DMS114 treated with DMSO at 0.1 percent for 48 hours (cell line): ENCODE results near the gene R3HDM2.
"Not testable (repeated sequence)": the region's sequence is repeated elsewhere in the genome, so short reads cannot be mapped to it uniquely, and the experiment has no call there.

Experiments
- DNase-seq: peaks from one replicate; lab custom pipeline; 2025; ENCODE audit not compliant: unreplicated experiment; lab: John Stamatoyannopoulos, UW

R3HDM2 gene

DNA sequence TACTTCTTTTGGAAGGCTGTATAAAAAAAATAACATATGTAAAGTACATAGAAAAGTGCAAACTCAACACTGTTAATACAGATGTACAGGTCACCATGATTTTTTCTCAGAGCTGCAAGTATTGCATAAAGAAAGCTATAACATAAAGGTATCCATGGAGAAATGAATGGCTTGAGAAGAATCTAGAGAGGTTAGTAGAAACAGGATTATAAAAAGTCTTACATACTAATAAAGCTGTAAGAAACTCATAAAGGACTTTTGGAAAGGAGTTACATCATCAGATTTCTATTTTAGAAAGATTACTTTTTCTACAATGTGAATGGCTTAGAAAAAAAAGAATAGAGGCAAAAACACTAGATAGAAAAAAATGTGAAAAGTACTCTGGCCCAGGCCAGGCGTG is 46.4 kb downstream of the R3HDM2 start:
- DNase-seq, result no peak

DNA sequence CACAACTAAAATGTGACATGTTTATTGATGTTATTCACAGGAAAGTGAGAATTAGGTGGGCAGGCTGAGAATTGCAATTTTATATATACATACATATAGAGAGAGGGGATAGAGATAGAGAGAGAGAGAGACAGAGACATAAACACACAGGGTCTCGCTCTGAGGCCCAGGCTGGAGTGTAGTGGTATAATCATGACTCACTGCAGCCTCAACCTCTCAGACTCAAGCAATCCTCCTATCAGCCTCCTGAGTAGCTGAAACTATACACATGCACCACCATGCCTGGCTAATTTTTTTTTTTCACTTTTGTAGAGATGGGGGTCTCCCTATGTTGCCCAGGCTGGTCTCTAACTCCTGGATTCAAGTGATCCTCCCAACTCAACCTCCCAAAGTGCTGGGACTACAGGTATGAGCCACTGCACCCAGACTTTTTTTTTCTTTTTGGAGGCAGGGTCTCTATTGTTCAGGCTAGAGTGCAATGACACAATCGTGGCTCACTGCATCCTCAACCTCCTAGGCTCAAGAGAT is 49.1 kb downstream of the R3HDM2 start:
- DNase-seq, result no peak

DNA sequence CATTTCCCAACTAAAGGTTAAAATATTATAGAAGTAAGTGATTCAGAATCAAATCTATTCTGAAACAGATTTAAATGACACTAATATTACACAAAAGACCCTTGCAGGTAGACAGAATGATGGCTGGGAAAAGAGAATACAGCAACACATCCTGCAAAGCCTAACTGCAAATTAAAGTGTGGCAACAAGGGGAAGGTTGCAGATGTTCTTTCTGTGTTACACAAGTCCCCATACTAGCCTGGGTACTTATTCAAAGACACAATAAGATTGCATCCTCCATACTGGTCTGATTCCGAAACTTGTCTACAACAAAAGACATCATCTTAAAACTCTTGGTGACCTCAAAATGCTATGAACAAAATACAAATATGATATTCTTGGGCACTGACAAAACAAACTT is 50.5 kb downstream of the R3HDM2 start:
- no peak for DNase-seq

DNA sequence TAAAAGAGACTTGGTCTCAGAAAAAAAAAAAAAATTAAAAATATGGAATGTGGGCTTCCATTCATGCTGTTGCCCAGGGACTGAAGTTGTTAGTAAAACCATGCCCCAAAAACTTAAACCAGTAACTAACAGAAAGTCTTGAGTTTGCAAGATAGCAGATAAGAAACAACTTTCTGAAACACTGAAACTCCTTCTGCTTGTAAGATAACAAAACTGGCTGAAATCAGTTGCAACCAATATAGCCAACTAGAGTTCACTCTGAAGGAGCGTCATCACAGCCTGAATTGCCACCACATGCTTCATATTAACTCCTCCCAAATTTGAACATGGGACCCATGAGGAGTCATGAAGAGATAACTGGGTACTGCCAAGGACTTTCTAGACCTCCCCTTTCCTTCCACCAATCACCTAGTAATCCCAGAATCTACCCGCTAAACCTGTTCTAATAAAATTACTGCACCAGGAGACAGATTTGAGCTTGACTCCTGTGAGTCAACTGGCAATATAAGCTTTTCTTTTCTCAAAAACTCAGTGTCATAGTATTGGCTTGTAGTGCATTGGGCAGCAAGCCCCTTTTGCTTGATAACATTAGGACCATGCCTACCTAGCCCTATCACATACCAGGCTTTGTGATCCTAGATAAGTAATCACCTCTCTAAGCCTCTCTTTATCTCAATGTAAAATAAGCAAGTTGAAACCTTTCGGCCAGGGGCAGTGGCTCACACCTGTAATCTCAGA is 53.6 kb downstream of the R3HDM2 start:
- no peak for DNase-seq

DNA sequence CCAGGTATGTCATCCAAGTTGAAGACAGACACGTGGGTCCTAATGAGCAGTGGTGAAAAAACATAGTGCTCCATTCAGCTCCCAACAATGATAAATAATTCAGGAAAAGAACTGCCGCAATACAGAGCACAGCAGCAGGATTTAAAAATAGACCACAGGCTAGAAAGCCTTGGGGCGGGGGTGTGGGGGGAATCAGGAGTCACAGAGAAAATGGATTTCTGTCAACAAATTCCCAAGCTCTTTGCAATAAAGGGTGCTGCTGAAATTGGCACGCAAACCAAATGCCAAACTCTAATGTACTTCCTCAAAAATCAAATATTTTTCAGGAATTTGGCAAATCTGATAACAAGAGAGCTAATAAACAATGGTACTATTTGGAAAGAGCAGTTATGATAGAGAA is 58.6 kb downstream of the R3HDM2 start:
- no peak for DNase-seq

DNA sequence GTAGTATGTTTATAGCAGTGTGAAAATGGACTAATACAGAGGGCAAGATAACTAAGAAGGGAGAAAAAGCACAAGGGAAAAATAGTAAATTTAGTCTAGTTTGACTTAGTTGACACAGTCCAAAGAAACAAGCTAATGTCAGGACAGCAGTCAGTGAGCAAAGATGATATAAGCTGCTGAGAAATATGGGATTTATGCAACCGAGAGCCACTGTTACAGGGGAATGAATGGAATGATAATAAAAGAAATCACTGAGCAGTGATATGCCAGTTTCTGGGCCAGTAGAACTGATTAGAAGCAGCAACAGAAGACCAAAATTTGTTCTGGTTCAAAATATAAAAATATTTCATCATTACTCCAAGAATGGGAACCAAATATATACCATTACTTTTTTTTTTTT is 60.1 kb downstream of the R3HDM2 start:
- no peak for DNase-seq

DNA sequence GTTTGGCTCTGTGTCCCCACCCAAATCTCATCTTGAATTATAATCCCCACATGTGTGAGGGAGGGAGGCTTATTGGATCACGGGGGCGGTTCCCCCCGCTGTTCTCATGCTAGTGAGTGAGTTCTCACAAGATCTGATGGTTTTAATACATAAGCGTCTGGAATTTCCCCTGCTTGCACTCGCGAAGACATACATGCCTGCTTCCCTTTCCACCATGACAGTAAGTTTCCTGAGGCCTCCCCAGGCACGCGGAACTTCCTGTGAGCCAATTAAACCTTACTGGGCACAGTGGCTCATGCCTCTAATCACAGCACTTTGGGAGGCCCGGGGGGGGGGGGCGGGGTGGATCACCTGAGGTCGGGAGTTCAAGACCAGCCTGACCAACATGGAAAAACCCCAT is 60.8 kb downstream of the R3HDM2 start:
- DNase-seq, result no peak

DNA sequence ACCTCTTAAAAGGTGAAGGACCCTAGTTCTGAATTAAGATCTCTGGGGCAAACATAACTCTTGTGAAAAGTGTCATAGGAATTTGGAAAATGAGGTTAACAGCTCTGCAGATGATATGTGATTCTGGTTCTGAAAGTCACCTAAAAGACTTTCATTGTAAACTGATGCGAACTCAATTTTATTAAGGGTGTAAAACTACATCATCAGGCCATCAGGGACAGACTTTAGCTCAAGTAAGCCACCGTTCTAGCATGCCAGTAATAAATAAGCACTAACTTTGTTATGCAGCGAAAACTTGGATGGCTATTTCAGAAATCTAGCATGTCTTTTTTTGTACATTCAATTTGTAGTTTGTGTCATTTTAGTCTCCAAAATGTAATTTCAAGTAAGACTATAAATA is 61.6 kb downstream of the R3HDM2 start:
- DNase-seq, result no peak

DNA sequence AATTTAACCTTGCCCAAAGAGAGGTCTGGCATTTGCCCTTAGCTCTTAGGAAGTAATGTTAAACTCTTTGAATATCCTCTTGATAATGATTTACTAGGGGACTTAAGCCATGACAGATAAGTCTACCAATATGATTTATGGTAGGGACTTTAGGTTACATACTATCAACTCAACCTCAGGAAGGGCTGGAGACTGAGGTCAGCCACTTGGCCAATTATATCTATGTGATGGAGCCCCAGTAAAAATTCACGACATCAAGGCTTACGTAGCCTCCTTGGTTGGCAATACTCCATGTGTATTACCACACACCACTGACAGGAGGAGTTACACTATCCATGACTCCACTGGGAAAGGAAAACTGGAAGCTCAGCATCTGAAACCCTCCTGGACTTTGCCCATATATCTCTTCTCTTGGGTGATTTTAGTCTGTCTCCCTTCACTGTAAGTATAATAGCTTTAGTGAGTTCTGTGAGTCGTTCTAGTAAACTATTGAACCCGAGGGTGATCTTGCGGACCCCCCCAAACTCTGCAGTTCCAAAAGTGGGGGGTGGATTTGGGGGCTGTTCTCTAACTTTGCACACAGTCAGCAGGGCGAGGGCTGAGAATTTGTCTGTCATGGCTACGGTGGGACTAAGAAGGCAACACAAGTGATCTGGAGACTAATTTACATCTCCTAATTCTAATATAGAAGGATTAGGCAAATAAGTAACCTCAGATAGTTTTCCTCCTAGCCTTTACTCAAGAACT is 62.3 kb downstream of the R3HDM2 start:
- no peak for DNase-seq

DNA sequence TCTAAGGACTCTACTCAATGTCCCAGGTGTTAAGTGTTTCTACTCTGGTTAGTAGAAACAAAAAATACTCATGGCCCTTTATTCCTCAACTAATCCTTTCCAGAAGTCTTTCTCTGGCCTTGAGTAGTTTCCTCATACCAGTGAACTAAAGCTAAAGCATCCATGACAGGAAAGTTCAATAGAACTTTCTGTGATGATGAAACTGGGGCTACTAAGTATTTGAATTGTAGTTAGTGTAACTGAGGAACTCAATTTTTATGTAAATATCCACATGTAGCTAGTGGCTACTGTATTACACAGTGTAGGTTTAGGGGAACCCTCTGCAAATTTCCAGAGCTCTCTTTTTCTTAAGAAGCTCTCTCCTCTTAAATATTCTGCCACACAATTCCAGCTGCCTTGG is 63.7 kb downstream of the R3HDM2 start:
- no peak for DNase-seq

DNA sequence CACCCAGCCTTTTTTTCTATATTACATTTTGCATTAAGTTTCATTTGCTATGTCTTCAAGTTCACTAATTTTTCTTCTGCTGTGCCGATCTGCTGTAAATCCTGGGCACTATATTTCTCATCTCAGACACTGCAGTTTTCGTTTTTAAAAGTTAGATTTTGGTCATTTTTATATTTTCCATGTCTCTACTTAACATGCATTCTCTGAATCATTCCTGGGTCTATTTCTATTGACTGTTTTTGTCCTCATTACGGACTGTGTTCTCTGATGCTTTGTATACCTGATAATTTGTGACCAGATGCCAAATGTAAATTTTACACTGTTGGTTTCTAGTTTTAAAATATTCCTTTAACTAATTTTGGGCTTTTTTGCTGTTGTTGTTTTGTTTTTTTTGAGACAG is 64.5 kb downstream of the R3HDM2 start:
- DNase-seq, result no peak

DNA sequence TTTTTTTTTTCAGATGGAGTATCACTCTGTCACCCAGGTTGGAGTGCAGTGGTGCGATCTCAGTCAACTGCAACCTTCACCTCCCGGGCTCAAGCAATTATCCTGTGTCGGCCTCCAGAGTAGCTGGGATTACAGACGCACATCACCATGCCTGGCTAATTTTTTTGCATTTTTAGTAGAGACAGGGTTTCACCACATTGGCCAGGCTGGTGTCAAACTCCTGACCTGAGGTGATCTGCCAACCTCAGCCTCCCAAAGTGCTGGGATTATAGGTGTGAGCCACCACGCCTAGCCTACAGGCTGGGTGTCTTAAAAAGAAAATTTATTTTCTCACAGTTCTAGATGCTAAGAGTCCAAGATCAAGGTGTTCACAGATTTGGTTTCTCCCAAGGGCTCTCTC is 66.7 kb downstream of the R3HDM2 start:
- not testable (repeated sequence) for DNase-seq

DNA sequence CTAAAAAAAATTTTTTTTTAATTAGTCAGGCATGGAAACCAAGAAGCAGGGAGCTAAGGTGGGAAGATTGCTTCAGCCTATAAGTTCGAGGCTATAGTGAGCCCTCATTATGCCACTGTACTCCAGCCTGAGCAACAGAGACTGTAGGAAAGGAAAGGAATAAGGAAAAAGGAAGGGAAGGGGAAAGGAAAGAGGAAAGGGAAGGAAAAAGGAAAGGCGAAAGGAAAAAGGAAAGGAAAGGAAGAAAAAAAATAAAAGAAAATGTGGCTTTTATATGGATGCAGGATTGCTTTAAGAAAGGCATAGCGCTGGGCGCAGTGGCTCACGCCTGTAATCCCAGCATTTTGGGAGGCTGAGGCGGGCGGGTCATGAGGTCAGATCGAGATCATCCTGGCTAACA is 70.4 kb downstream of the R3HDM2 start:
- no peak for DNase-seq

DNA sequence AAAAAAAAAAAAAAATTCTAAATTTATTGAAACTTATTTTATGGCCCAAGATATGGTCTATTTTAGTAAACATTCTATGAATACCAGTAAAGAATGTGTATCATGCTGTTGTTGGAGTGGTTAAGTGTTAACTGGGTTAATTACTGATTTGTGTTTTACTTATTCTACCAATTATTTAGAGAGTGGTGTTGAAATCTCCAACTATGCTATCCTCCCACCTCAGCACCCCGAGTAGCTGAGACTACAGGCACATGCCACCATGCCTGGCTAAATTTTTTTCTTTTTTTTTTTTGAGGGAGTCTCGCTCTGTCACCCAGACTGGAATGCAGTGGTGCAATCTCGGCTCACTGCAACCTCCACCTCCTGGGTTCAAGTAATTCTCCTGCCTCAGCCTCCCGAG is 72.2 kb downstream of the R3HDM2 start:
- no peak for DNase-seq

DNA sequence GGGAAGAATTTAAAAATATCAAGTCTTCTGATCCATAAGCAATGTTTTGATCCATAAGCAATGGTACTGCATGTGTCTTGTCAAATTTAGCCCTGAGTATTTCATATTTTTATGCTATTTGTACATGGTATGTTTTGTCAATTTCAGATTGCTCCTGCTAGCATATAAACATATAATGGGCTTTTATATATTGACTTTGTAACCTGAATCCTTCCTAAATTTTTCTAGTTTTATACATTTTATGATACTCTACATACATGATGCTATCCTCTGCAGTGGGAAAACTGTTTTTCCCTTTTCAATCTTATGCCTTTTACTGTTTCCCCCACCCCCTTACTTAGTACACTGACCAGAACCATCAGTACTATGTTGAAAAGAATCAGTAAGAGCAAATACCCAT is 75.1 kb downstream of the R3HDM2 start:
- DNase-seq, result no peak

DNA sequence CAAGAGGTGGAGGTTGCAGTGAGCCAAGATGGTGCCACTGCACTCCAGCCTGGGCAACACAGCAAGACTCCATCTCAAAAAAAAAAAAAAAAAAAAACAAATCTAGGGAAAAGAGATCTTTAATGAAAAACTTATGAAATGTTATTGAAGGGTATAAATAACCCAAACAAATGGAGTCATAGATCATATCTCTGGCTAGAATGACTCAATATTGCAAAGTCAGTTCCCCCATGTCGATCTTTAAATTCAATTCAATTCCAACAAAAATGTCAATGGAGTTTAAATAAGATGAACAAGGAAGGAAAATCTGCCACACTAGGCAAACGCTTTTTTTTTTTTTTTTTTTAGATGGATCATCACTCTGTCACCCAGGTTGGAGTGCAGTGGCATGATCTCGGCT is 78.7 kb downstream of the R3HDM2 start:
- no peak for DNase-seq

DNA sequence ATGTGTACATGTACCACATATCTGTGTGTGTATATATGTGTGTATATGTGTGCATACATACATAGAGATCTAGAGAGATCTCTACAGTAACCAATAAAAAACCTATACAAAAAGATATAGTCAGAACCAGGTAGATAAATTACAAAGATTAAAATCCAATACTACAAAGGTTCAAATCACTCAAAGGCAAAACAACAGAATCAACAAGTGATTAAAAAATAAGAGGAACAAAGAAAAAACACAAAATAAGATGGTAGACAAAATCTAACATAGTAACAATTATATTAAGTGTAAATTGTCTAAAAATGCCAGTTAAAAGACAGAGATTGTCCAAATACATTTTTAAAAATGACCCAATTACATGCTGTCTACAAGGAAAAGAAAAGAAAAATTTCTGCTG is 83.6 kb downstream of the R3HDM2 start:
- no peak for DNase-seq

DNA sequence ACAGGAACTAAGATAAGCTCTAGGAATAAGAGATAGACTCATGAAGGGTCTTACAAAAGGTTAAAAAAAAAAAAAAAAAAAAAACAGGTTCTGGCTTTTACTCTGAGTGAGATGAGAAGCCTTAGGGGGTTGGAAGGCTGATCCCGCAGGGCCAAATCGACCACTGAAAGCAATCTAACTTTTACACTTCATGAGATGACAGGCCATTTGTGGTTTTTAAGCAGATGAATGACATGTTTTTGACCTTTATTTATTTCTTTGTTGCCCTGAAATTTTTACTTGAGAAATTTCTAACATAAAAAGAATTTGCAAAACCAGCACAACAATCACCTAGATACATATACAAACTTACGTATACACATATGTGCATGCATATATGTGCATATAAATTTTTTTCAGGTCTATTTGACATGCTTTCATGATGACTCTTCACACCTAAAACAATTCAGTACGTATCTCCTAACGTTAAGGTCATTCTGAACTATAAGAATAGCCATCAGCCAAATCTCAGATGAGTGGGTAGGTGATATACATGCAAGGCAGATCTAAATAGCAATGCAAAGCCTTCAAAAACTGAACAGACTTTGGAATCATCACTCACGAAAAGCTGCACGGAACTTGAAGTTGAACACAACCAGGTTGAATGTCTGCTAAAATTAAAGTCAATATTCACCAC is 87.0 kb downstream of the R3HDM2 start:
- no peak for DNase-seq

DNA sequence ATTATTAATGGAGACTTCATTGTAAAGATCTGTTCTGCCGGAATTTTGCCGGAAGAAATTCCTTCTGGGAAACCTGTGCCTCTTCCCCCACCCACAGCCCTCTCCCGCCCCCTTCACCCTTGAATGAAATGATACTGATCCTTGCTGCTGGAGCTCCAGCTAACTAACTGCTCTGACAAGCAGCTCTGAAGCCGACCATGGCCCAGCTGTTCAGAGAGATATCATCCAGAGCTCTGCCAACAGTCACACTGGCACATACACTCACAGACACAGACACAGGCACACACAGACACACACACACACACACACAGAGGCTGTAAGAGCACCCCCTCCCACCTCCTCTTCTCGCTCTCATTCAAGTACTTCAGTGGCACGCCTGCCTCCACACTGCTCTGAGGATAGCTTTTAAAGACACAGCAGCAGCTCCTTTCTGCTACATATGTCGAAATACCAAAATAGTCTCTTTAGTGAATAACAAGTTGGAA is 88.6 kb downstream of the R3HDM2 start:
- DNase-seq, result no peak

DNA sequence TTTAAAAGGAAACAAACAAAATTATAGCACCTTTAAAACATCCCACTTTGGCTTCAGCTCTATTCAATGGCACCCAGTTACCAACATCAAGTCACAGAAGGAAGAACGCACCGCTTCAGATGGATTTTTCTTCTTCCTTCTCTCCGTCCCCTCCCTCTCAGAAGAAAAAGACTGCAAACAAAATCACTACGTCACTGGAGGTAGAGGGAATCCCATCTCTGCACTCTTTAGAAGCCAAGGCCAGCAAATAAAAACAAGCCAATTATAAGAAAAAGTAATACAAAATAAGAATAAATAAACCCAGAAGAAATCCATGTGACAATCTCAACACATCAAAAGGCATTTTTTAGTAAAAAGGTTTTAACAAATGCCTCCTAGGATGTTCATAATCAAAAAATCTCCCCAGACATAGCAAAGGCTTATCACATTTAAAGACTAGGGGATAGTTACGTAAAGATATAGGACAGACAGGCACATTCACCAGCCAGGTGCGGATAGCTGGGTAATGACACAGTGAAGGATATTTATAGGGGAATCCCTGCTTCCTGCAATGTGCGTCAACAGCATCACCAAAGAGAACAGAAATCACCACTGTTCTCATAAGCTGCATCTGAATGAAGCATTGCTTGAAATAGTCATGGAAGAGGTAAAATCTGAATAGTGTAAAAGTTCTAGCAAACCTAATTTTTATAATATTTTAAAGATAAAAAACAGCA is 89.4 kb downstream of the R3HDM2 start:
- no peak for DNase-seq

DNA sequence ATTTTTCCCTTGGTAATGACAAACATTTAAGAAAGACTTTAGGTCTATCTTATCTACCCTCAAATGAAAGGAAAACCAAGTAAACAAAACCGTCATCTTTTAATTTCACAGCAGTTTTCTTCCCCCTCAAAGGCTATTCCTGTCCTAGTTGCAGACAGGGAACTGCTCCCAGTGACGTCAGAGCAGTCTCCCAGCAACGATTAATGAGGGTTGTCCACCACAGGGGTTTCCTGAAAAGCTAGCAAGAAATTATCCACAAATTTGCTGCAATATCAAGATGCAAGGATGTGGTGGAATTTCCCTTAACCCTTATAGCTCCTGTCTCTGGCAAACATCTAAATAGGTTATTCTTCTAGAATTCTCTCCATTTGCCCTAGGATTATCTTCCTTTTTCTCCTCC is 90.7 kb downstream of the R3HDM2 start:
- no peak for DNase-seq
